GM21717 (cell line): ENCODE measurements around the gene PWP2.
"Not testable (repeated sequence)": the region's sequence is repeated elsewhere in the genome, so short reads cannot be mapped to it uniquely, and the experiment has no call there.

Source experiments
- ATAC-seq: cut with Tn5 transposase; IDR thresholded peaks from one replicate; pipeline ENCODE4 v1.9.1; 2021; ENCODE audit warnings: mild to moderate bottlenecking, moderate library complexity; ENCODE audit not compliant: unreplicated experiment

The PWP2 gene

GRCh38 chr21:44127827-44128226 is 20.6 kb downstream of the PWP2 start:
- not testable (repeated sequence) for ATAC-seq

- ATAC-seq, result not testable (repeated sequence)
These were observed 26.5 kb downstream of the PWP2 start for GRCh38 chr21:44133715-44134057.

GRCh38 chr21:44134732-44135131 is 27.5 kb downstream of the PWP2 start:
- not testable (repeated sequence) for ATAC-seq

GRCh38 chr21:44138039-44138438 is 30.8 kb downstream of the PWP2 start:
- not testable (repeated sequence) for ATAC-seq

DNA sequence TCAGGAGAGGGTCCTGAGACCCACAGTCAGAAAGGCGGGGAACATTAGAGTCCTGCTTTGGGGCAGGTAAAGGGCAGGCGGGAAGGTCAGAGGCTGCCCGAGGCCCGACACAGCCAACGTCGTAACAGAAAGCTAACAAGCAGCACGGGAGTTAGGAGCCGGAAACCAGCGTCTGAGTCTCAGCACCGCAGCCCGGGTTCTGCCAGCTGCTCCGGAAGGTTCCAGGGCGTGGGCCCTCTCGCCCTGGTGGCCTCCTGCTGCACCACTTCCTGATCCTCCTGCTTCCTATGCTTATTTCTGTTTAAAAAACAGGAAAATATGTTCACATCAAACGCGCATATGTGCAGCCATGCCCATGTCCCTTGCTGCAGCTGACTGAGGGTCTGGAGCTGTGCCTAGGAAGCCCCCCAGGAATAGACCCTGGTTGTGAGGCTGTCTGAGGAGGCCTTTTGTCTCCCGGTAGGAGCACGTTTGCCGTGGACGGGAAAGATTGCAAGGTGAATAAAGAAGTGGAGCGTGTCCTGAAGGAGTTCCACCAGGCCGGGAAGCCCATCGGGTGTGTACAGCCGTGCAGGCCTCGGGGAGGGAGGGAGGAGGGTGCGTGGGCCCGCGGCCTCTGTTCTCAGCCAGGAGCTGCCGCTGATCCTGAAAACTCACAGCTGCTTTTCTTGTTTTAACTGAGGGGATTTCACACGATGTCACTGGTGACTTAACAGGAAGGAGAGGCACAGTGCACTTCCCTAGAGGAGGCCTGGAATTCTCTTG is 32.8 kb downstream of the PWP2 start:
- ATAC-seq, result not testable (repeated sequence)

DNA sequence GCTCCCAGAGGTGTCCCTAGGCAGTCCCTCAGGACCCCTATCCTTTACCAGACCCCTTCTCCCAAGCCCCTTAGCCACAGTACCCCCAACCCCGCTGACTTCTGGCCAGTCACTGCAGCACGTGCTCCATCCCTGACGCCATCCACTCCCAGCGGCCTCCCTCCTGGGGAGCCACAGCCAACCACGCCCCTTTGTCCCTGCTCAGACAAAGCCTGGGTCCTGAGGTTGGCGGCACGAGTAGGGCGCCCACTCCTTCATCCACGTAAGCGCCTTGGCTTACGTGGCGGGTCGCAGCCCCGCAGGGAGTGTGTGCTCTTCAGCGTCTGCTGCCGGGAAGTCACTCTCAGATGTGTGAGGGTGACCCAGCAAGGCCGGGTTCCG is 33.3 kb downstream of the PWP2 start:
- ATAC-seq, result not testable (repeated sequence)

DNA sequence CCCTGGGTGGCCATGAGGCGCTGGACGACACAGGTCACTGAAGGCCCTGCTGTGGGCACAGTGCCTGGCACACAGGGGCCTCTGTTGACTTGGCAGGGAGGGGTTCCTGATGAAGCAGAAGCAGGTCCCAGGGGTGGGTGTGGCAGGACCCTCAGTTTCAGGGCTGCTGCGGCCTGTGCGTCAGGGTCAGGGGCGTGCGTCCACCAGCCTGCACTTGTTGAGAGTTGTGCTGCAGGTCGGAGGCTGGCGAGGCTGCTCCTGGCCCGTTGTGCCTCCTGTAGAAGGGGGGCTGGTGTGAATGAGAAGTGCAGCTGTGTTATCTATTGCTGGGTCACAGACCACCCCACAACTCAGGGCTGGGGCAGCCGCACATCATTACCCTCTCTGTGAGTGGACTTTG is 35.3 kb downstream of the PWP2 start:
- ATAC-seq, result not testable (repeated sequence)

GRCh38 chr21:44143380-44143779 is 36.2 kb downstream of the PWP2 start:
- not testable (repeated sequence) for ATAC-seq

DNA sequence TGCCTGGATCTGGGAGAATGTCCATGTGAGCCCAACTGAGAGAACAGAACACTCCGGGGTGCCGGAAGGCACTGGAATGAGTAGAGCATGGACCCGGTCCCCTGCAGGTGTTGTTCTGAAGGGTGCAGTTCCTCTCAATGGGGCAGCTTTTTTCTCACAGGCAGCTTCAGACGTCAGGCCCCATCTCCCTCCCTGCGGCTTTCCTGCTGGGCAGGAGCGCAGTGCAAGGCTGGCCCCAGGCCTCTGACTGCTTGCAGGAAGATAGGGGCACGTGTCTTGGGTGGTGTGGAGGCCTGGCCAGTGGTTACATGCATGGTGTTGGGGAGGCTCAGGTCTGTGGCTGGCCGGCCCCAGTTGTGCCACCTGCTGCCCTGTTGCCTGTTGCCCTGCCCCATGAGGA is 36.8 kb downstream of the PWP2 start:
- ATAC-seq, result not testable (repeated sequence)

- not testable (repeated sequence) for ATAC-seq
These were observed 37.8 kb downstream of the PWP2 start for GRCh38 chr21:44144784-44145602.

DNA sequence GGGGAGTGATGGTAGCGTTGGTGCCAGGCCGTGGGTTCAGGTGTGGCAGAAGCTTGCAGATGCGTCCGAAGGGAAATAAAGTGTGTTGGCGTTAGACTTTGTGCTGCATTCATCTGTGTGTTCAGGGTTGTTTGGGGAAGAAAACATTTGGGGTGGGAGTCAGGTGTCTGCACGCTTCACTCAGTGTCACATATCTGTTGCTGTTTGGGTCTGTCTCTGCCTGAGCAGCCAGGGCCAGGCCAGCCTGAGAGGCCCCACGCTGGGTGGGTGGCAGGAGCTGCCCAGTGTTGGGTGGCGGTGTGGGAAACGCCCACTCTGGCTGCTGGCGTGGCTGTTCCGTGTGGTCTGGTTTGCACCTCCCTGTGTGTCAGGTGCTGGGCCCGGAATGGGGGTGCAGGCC is 38.4 kb downstream of the PWP2 start:
- not testable (repeated sequence) for ATAC-seq

- ATAC-seq, result not testable (repeated sequence)
These were observed 39.9 kb downstream of the PWP2 start for GRCh38 chr21:44147108-44147507.

GRCh38 chr21:44150255-44150654 is 43.1 kb downstream of the PWP2 start:
- not testable (repeated sequence) for ATAC-seq

GRCh38 chr21:44153214-44153888 is 46.2 kb downstream of the PWP2 start:
- ATAC-seq, result not testable (repeated sequence)

DNA sequence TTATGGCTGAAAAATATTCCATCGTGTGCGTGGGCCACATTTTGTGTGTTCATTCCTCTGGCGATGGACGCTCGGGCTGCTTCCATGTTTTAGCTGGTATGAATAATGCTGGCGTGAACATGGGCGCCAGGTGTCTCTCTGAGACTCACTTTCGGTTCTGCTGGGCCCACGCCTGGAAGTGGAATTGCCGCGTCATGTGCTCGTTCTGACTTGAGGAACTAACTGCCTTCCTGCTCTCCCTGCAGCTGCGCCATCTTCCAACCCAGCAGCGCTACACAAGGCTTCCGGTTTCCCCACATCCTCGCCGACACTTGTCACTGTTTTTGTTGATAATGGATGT is 46.7 kb downstream of the PWP2 start:
- not testable (repeated sequence) for ATAC-seq

DNA sequence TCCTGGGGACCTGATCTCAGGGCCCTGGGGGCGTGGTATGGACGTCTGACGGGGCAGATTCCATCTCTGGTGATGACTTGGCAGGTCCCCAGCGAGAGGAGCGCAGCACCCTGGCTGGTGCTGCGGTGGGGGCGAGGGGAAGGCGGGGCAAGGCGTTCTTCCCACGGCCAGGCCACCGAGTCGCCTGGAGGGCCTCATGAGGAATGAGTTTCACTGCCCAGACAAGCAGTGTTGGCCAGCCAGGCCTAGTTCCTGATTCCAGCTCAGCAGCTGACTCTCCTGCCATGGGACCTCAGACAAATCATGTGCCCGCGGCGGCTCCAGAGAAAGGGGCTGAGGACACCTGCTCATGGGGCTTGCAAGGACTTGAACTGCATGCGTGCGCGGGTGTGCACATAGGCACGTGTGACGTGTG is 47.6 kb downstream of the PWP2 start:
- ATAC-seq, result peak; percentile 25

DNA sequence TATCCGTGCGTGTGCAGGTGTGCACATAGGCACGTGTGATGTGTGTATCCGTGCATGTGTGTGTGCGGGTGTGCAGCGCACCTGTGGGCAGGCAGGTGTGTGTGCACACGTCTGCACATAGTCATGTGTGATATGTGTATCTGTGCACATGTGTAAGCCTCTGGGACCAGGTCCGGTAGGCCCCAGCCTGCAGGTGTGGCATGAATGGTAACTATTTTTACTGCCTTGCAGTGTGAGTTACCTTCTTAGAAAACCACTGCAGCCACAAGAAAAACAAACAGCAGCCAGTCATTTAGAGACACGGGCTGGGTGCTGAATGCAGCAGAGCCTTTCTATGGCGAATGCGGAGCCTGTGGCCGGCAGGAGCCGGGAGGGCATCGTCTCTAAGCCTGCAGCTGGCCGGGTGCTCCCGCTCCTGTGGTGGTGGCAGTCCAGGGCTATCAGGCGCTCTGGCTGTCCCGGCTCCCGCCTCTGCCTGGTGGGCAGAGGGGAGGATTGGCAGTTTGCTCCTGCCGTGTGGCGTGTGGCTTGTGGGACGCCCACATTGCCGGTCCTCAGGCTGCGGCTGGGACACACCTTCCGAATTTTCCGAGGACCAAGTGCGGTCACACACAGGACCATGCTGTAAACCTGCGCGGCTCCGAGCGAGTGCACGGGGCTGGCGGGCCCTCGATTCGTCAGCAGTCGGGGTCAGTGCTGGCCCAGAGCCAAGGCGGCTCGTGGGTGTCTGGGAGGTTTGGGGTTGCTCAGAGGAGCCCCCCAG is 48.2 kb downstream of the PWP2 start:
- peak; percentile 37 for ATAC-seq

DNA sequence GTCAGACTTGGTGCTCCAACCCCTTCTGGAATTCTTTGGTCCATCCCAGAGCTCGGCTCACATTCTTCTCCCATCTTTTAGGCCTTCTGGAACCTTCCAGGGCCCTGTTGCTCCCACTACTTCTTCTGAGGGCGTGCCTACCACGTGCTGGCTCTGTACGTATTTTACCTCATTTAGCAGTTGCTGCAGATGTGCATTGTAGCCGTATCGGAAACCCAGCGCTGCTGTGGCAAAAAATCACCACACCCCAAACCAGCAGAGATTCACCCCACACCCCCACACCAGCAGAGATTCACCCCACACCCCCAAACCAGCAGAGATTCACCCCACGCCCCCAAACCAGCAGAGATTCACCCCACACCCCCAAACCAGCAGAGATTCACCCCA is 48.8 kb downstream of the PWP2 start:
- not testable (repeated sequence) for ATAC-seq

DNA sequence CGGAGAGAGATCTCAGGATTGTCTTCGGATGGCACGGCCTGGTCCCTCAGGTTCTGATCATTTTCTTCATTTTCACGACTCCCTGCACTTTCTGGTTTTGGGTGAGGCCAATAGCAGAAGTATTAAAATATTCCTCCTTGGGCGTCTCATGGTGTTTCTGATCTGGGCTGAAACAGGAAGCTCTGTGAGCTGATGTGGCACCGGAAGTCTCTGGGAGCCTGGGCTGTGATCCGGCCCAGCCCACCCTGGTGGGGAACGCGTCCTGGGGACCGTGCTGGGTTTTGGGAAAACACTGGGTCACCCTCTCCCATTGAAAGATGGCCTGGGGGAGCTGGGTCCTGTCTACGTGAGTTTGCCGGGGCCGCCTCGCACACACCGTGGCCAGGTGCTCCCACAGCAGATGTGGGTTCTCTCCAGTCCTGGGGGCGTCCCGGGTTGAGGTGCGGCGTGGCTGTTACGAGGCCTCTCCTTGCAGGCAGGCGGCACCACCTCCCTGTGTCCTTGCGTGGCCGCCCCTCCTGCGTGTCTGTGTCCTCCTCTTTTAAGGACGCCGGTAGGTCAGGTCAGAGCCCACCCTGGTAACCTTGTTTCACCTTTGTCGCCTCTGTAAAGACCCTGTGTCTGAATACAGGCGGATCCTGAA is 50.4 kb downstream of the PWP2 start:
- ATAC-seq, result not testable (repeated sequence)

DNA sequence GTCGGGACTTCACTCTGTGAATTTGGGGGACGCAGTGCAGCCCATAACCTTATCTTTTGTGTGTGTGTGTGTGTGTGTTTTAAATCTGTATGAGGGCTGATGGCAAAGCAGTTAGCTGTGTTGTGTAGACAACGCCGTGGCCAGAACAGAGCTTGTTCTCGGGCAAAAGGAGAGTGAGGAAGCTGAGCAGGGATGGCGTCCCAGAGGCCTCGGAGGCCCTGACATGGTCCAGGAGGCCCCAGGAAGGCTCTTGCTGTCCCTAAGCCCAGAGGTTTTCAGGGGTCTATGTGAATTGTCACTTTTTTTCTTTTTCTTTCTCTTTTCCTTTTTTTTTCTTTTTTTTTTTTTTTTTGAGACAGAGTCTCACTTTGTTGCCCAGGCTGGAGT is 50.9 kb downstream of the PWP2 start:
- ATAC-seq, result not testable (repeated sequence)
